HTERT RPE-1 (cell line): Measurements from ENCODE around the gene TMEM88.
"Not testable (repeated sequence)": the region's sequence is repeated elsewhere in the genome, so short reads cannot be mapped to it uniquely, and the experiment has no call there.

Experiments used
- in situ Hi-C: fragments of 300-500 bp; cut with MboI; formaldehyde crosslinking; loops from 4 replicates; pipeline ENCODE4 v1.14.3; 2020; ENCODE audit warnings: low sequenced_read_pairs

The TMEM88 gene

DNA sequence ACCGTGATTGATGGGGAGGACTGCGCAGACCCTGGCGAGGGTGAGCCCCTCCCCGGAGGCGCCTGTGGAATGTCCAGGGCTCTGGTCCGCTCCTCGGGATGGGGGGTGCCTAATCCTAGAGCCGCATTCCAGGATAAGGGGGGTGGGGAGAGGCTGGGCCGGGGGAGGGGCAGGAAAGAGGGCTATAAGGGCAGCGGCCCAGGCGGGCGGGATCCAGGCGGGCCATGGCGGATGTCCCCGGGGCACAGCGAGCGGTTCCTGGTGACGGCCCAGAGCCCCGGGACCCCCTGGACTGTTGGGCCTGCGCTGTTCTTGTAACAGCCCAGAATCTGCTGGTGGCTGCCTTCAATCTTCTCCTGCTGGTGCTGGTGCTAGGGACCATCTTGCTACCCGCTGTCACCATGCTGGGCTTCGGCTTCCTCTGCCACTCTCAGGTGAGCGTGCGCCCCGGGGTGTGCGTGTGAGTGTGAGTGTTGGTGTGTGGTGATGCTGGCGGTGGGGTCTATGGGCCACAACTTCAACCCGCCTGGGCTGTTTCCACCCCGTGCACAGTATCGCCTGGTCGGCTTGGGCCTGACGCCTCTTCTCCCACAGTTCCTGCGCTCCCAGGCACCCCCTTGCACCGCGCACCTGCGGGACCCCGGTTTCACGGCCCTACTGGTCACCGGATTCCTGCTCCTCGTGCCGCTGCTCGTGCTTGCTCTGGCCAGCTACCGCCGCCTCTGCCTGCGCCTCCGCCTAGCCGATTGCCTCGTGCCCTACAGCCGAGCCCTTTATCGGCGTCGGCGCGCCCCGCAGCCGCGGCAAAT, at the start of gene TMEM88:
TSS of gene TMEM88 (plus strand) at position 216 of the 809 bp plus-strand sequence. CDS start at position 225, 9 bp downstream.
- in situ Hi-C loops: no loop called here

DNA sequence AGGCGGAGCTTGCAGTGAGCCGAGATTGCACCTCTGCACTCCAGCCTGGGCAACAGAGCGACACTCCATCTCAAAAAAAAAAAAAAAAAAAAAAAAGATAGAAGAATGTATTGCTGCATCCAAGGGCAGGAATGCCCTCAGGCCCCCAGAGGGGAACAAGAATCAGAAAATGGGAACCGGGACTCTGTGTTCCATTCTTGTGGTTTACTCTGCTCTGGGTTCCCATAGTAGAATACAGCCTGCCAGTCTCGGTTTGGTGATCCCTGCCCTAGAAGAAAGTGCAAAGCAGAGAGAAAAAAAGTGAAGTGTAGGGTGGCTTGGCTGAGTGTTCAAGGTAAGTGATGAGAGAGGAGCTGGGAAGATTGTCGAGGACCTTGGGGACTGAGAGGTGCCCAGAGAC, 48.3 kb upstream of the TMEM88 start:
- in situ Hi-C loops: no loop called here

GRCh38 chr17:7807206-7807605, 47.7 kb upstream of the TMEM88 start:
- in situ Hi-C loops: no loop called here

DNA sequence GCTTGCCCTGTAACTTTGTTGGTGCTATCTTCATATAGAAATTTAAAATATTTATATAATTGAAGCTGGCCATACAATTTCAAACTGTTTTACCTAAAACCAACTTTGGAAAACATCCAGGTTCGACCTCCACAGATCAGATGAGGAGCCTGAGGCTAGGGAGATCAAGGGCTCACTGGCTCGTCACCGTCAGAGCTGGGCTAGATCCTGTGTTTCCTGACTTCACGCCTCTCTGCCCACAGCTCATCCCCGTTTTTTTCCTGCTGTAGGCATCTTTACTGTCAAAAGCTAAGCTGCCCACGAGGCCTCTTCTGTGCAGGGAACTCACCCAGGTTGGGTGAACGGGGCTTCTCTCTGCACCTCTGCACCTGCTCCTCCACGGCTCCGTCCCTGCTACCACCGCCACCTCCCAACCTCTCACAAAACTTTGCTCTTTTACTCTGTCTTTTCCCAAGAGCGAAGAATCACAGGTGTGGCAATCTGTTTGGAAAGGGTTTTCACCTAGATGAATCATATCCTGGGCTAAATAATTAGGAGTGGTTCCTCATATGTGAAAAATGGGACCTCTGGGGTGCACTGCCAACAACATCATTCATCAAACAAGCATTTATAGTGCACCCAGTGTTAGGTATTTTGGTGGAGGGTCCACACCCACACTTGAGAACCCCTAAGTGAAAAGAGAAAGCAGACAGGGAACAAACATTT, 45.6 kb upstream of the TMEM88 start:
- in situ Hi-C loops: no loop called here

DNA sequence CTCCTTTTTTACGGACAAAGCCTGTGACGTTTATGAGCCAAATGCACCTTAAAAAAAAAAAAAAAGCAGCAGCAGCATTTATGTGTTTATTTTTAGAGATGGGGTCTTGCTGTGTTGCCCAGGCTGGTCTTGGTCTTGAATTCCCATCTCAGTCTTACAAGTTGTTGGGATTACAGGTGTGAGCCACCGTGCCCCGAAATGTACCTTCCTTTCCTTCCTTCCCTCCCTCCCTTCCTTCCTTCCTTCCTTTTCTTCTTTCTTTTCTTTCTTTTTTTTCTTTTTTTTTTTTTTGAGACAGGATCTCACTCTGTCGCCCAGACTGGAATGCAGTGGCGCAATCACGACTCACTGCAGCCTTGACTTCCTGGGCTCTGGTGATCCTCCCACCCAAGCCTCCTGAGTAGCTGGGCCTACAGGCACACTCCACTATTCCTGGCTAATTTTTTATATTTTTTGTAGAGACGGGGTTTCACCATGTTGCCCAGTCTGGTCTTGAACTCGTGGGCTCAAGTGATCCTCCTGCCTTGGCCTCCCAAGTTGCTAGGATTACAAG, 45.0 kb upstream of the TMEM88 start:
- in situ Hi-C loops: not testable (repeated sequence)

DNA sequence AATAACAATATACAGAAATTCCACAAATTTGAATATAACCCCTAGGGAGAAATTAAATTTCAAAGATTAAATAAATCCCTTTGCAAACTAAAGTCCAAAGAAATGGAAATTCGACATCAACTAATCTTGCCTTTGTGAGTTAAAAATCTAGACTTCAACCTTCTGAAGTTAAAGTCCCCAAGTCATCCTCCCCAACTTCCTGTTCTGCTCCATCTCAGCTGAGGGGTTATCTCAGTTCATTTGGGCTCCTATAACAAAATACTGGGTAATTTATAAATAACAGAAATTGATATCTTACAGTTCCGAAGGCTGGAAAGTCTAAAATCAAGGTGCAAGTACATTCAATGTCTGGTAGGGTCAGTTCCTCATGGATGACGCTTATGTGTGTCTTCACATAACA, 43.6 kb upstream of the TMEM88 start:
- in situ Hi-C loops: no loop called here

DNA sequence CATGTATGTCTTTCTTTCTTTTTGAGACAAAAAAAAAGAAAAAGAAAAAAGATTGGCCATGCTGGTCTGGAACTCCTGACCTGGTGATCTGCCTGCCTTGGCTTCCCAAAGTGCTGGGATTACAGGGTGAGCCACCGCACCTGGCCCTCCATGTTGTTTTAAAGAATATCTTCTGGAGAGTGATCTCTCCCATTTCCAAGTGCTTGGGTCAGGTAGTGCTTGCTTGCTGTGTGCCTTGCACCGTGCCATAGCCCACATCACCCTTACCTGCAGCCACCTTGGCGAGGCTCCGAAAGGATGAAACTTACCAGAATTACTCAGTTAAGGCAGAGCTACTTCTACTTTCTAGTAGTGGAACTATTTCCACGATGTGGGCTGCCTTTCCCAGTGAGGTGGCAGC, 39.9 kb upstream of the TMEM88 start:
- in situ Hi-C loops: no loop called here

DNA sequence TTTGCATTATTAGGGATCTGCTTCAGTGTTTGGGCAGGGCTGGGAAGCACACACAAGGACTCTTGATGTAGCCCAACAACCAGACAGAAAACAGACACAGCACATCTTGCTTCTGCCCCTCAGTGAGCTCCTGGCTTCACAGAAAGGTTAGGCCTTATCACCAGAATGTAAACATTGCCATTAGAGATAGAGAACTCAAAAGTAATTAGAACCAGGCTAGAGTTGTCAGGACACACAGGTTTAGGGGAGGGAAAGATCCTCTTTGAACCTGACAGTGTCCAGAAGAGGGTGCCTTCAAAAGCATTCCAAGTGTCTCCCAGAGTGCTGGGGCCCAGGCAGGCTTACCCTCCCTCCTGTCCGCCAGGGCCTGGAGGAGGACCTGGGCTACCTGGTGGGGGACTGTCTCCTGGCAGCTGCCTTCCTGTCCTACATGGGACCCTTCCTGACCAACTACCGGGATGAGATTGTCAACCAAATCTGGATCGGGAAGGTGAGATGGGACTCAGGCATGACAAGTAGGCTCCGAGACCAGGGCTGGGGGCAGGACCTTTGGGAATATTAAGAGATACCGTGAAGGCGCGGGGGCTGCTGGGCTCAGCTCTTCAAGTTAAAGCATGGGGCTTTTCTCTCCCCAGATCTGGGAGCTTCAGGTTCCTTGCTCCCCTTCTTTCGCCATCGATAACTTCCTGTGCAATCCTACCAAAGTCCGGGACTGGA, 37.8 kb upstream of the TMEM88 start:
- in situ Hi-C loops: no loop called here

GRCh38 chr17:7817643-7817964, 37.3 kb upstream of the TMEM88 start:
- in situ Hi-C loops: no loop called here

- in situ Hi-C loops: no loop called here
These were observed 36.8 kb upstream of the TMEM88 start for GRCh38 chr17:7818026-7818425.

GRCh38 chr17:7818746-7819645, 35.9 kb upstream of the TMEM88 start:
- in situ Hi-C loops: no loop called here

DNA sequence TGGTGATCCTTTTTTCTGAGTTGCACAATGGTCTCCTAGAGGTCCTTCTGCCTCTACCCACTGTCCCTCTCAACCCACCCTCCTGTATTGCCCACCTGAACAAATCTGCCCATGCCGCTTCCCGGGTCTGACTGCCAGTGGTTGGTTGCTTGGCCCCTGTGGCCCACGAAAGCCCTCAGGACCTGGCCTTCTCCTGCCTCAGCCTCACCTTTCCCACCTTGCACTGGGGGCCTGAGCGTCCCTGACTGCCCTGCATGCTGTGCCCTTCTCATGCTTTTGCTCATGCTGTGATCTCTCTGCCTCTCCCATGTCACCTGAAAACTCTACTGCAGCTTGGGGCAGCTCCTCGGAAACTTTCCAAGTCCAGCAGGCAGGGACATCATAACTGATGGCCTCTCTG, 34.6 kb upstream of the TMEM88 start:
- in situ Hi-C loops: no loop called here

- in situ Hi-C loops: no loop called here
These were observed 32.7 kb upstream of the TMEM88 start for GRCh38 chr17:7822126-7822525.

GRCh38 chr17:7823581-7824001, 31.3 kb upstream of the TMEM88 start:
- in situ Hi-C loops: no loop called here

DNA sequence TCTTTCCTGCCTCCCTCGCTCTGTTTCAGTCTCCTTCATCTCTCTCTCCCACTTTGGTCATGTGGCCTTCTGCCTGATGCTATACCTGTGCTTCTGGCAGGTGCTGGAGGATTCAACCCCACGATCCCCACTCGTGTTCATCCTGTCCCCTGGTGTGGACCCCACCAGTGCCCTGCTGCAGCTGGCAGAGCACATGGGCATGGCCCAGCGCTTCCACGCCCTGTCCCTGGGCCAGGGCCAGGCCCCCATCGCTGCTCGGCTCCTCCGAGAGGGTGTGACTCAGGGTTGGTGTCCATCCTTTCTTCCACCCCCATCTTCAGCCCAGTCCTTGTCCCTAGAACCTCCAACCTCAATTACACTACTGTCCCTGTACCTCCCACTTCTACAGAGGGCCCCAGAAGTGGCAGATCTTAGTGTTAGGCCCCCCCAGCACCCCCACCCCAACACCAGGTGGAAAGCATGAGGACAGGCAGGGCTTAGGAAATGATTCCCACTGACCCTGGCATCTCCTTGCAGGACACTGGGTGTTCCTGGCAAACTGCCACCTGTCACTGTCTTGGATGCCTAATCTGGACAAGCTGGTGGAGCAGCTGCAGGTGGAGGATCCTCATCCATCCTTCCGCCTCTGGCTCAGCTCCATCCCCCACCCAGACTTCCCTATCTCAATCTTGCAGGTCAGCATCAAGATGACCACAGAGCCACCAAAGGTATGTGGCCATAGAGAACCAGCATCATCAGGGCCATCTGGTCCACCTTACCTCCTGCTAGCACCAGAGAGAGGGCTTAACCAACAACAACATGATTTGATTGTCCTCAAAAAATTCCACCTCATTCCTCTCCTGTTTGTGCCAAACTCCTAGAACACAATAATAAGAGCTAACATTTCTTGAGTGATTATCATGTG, 30.6 kb upstream of the TMEM88 start:
- in situ Hi-C loops: no loop called here

GRCh38 chr17:7825206-7825990, 29.5 kb upstream of the TMEM88 start:
- in situ Hi-C loops: no loop called here

GRCh38 chr17:7830616-7831015, 24.2 kb upstream of the TMEM88 start:
- in situ Hi-C loops: no loop called here

DNA sequence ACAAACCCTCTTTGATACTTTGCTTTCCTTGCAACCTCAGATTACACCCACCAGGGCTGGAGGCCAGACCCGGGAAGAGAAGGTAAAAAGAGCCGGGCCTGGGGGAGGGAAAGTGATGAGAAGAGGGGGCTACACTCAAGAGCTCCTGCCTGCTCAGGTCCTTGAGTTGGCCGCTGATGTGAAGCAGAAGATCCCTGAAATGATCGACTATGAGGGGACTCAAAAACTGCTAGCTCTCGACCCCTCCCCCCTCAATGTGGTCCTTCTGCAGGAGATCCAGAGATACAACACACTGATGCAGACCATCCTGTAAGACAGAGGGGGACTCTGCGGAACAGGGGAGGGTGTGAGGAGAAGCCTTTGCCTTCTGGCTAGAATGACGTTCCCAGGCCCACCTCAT, 23.6 kb upstream of the TMEM88 start:
- in situ Hi-C loops: no loop called here

- in situ Hi-C loops: no loop called here
These were observed 22.4 kb upstream of the TMEM88 start for GRCh38 chr17:7832431-7832830.
